Stomach (tissue), 9 donors: ENCODE results near the gene TMEFF2. TPM values are rescaled to one million over a fixed set of nuclear protein-coding genes. Genes with fewer than 3 reads are reported as not detected.

Experiments used
- DNase-seq, 2 donors: peaks; one replicate each; pipeline versions ENCODE4 v3.0.0 to v3.0.0-alpha.2; 2013 to 2019
- H3K27ac ChIP-seq, 5 donors: fragments of 200-600 bp in 4 of 5; sonication (generic) in 4 of 5; one replicate each; pipeline ENCODE4 v1.5.1; 2013 to 2019; ENCODE audit warnings: mild to moderate bottlenecking in 1 of 5, moderate library complexity in 1 of 5
- H3K27me3 ChIP-seq, 3 donors: fragments of 200-600 bp; sonication (generic); one replicate each; pipeline ENCODE4 v1.5.1; 2017 to 2019; ENCODE audit warnings: mixed run types in 1 of 3
- H3K36me3 ChIP-seq, 4 donors: fragments of 200-600 bp; sonication (generic); 1 replicate in 3 of 4; 2 replicates in 1 of 4; pipeline ENCODE4 v1.5.1; 2016 to 2019
- H3K4me1 ChIP-seq, 4 donors: fragments of 200-600 bp; sonication (generic); one replicate each; pipeline ENCODE4 v1.5.1; 2016 to 2019
- H3K4me3 ChIP-seq, 4 donors: fragments of 200-600 bp; sonication (generic) in 3 of 4; one replicate each; pipeline ENCODE4 v1.5.1; 2016 to 2019; ENCODE audit warnings: mild to moderate bottlenecking in 1 of 4
- H3K9me3 ChIP-seq, 4 donors: fragments of 200-600 bp; sonication (generic); one replicate each; pipeline ENCODE4 v1.5.1; 2016 to 2019
- CTCF ChIP-seq, 7 experiments: fragments of 450-650 bp in 4 of 7; fragments of 200-600 bp in 3 of 7; sonication (generic) in 3 of 7; IDR thresholded peaks; one replicate each; pipeline ENCODE4 v1.5.1; 2016 to 2019; ENCODE audit warnings: antibody characterized with exemption in 7 of 7, control low read depth in 2 of 7, mild to moderate bottlenecking in 1 of 7
- EP300 ChIP-seq: sonication (generic); formaldehyde crosslinking; IDR thresholded peaks from one replicate; pipeline ENCODE4 v1.6.1; 2017; ENCODE audit warnings: antibody characterized with exemption
- POLR2A ChIP-seq, 4 donors: fragments of 450-650 bp; IDR thresholded peaks; one replicate each; pipeline ENCODE4 v1.6.1; 2016; ENCODE audit warnings: antibody characterized with exemption in 4 of 4, control low read depth in 2 of 4, mild to moderate bottlenecking in 1 of 4, moderate library complexity in 1 of 4
- POLR2AphosphoS5 ChIP-seq, 3 donors: sonication (generic); formaldehyde crosslinking; IDR thresholded peaks; one replicate each; pipeline ENCODE4 v1.6.1; 2016; ENCODE audit warnings: antibody characterized with exemption in 3 of 3
- WGBS, 5 donors: extraction: QIAGEN DNeasy Blood & Tissue Kit in 3 of 5; methylation state at CpG; one replicate each; pipeline versions ENCODE4 v1.1.5 to v1.1.7; 2013 to 2018; 5-methylcytosine and 5-hydroxymethylcytosine counted together
- intact Hi-C: fragments of 100-400 bp; cut with DNase I; formaldehyde crosslinking; loops from one replicate; pipeline ENCODE4 v1.15.1; 2023; ENCODE audit warnings: low total_unique reads
- polyA plus RNA-seq, 3 donors: library from polyadenylated mRNA; stranded (reverse); fragments of 200-250 nt; gene quantifications; one replicate each; pipeline ENCODE4 v1.2.3, GENCODE V29; 2013
- total RNA-seq, 5 donors: library from RNA; depleted of rRNA; stranded (reverse); fragments of >200 nt; gene quantifications; one replicate each; pipeline versions ENCODE4 v1.1.0 to v1.2.3, GENCODE V29; 2014 to 2016
- donor health status: healthy with polysubstance abuse.
- donor health status: Bipolar disorder and iron deficiency.
- donor health status: healthy.

TMEFF2 gene
- total and polyA plus RNA-seq, 8 donors: 0.23 to 0.50 (median 0.37) TPM; not detected in 3

GRCh38 chr2:192194265-192194865 is 368 bp downstream of the TMEFF2 start:
- Histone ChIP-seq H3K9me3 (no peaks in the 10 kb centered on the region), H3K36me3 (no peaks in the 10 kb centered on the region), H3K4me1 (peaks cover 25 to 39% (median 30%) of the 10 kb centered on the region in 4 donors), H3K27ac (no peak overlapping the region), H3K4me3 (peak overlapping the region; percentile 42 to 58 (median 52)), H3K27me3 (peaks cover 17 to 70% (median 47%) of the 10 kb centered on the region in 3 donors)
- WGBS, 5 donors: 2 to 4% (median 3%) methylated on average over 29 to 48 of the region's 48 CpGs
- TF ChIP-seq POLR2A (IDR thresholded peaks at IDR 0.05): no peak
- TF ChIP-seq POLR2AphosphoS5 (IDR thresholded peaks at IDR 0.05): no peak
- no peak for TF ChIP-seq EP300
- TF ChIP-seq CTCF (IDR thresholded peaks at IDR 0.05): no peak
- peak in 1 of 2 donors; percentile 64 for DNase-seq
- intact Hi-C loops: no loop called here

- H3K27ac ChIP-seq: no peak overlapping the region
- no peaks in the 10 kb centered on the region for H3K9me3 ChIP-seq
- peak in 1 of 2 donors; percentile 58 for DNase-seq
- peaks cover 7 to 38% (median 27%) of the 10 kb centered on the region in 3 donors for H3K27me3 ChIP-seq
- intact Hi-C loops: no loop called here
- 21 to 48% (median 27%) methylated on average over 1 of the region's 1 CpG for WGBS, 5 donors
- no peaks in the 10 kb centered on the region for H3K36me3 ChIP-seq
- TF ChIP-seq CTCF (IDR thresholded peaks at IDR 0.05): peak in 1 of 7 experiments; percentile 12
- no peak for TF ChIP-seq POLR2A (IDR thresholded peaks at IDR 0.05)
- TF ChIP-seq POLR2AphosphoS5 (IDR thresholded peaks at IDR 0.05): no peak
- TF ChIP-seq EP300: no peak
- peaks cover 15 to 23% (median 18%) of the 10 kb centered on the region in 4 donors for H3K4me1 ChIP-seq
- no peak overlapping the region for H3K4me3 ChIP-seq
Observed at GRCh38 chr2:192190474-192190873, 4.3 kb downstream of the TMEFF2 start.

- H3K27ac ChIP-seq: no peak overlapping the region
- H3K27me3 ChIP-seq: peaks cover 0 to 5% (median 4%) of the 10 kb centered on the region in 3 donors
- H3K4me1 ChIP-seq: no peaks in the 10 kb centered on the region
- no peaks in the 10 kb centered on the region for H3K36me3 ChIP-seq
- no peak overlapping the region for H3K4me3 ChIP-seq
- 52 to 67% (median 66%) methylated on average over 5 of the region's 5 CpGs for WGBS, 5 donors
- intact Hi-C loops: no loop called here
- DNase-seq: peak in 1 of 2 donors; percentile 2
- TF ChIP-seq EP300 (no peak), POLR2AphosphoS5 (IDR thresholded peaks at IDR 0.05) (no peak)
- H3K9me3 ChIP-seq: no peaks in the 10 kb centered on the region
Observed at GRCh38 chr2:192186806-192187205, 7.9 kb downstream of the TMEFF2 start.

GRCh38 chr2:192184349-192184748 is 10.4 kb downstream of the TMEFF2 start:
- no peak for DNase-seq
- TF ChIP-seq POLR2AphosphoS5 (IDR thresholded peaks at IDR 0.05) (no peak), POLR2A (IDR thresholded peaks at IDR 0.05) (no peak), CTCF (IDR thresholded peaks at IDR 0.05) (no peak), EP300 (no peak)
- Histone ChIP-seq H3K27me3 (peaks cover 0 to 5% (median 0%) of the 10 kb centered on the region in 3 donors), H3K36me3 (no peaks in the 10 kb centered on the region), H3K27ac (no peak overlapping the region), H3K4me3 (no peak overlapping the region), H3K9me3 (no peaks in the 10 kb centered on the region), H3K4me1 (no peaks in the 10 kb centered on the region)
- WGBS, 5 donors: 89 to 94% (median 91%) methylated on average over 2 of the region's 2 CpGs
- intact Hi-C loops: no loop called here

- peaks cover 0 to 4% (median 0%) of the 10 kb centered on the region in 3 donors for H3K27me3 ChIP-seq
- H3K27ac ChIP-seq: no peak overlapping the region
- H3K9me3 ChIP-seq: no peaks in the 10 kb centered on the region
- H3K4me3 ChIP-seq: no peak overlapping the region
- DNase-seq: no peak
- TF ChIP-seq POLR2AphosphoS5 (IDR thresholded peaks at IDR 0.05) (no peak), POLR2A (IDR thresholded peaks at IDR 0.05) (no peak), CTCF (IDR thresholded peaks at IDR 0.05) (no peak), EP300 (no peak)
- intact Hi-C loops: no loop called here
- WGBS, 5 donors: 30 to 55% (median 44%) methylated on average over 1 of the region's 1 CpG
- H3K4me1 ChIP-seq: no peaks in the 10 kb centered on the region
- no peaks in the 10 kb centered on the region for H3K36me3 ChIP-seq
Observed at GRCh38 chr2:192183296-192183695, 11.4 kb downstream of the TMEFF2 start.
